Left renal cortex interstitium (tissue), 4 donors: Measurements from ENCODE around the gene DNAJC7. TPM values are rescaled to one million over a fixed set of nuclear protein-coding genes. Genes with fewer than 3 reads are reported as not detected.

Experiments
- DNase-seq, 4 donors: peaks; one replicate each; pipeline ENCODE4 v3.0.0-alpha.2; 2013; ENCODE audit warnings: low read depth in 4 of 4, low spot score in 2 of 4, missing footprints in 1 of 4
- polyA plus RNA-seq, 4 donors: library from polyadenylated mRNA; unstranded; fragments of 120-200 nt; gene quantifications; one replicate each; pipeline ENCODE4 v1.2.1, GENCODE V29; 2013; ENCODE audit not compliant: insufficient read length in 4 of 4

Gene DNAJC7, protein sequence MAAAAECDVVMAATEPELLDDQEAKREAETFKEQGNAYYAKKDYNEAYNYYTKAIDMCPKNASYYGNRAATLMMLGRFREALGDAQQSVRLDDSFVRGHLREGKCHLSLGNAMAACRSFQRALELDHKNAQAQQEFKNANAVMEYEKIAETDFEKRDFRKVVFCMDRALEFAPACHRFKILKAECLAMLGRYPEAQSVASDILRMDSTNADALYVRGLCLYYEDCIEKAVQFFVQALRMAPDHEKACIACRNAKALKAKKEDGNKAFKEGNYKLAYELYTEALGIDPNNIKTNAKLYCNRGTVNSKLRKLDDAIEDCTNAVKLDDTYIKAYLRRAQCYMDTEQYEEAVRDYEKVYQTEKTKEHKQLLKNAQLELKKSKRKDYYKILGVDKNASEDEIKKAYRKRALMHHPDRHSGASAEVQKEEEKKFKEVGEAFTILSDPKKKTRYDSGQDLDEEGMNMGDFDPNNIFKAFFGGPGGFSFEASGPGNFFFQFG
- 100 to 1,000 TPM; 122 to 167 (median 156) TPM for polyA plus RNA-seq

DNA sequence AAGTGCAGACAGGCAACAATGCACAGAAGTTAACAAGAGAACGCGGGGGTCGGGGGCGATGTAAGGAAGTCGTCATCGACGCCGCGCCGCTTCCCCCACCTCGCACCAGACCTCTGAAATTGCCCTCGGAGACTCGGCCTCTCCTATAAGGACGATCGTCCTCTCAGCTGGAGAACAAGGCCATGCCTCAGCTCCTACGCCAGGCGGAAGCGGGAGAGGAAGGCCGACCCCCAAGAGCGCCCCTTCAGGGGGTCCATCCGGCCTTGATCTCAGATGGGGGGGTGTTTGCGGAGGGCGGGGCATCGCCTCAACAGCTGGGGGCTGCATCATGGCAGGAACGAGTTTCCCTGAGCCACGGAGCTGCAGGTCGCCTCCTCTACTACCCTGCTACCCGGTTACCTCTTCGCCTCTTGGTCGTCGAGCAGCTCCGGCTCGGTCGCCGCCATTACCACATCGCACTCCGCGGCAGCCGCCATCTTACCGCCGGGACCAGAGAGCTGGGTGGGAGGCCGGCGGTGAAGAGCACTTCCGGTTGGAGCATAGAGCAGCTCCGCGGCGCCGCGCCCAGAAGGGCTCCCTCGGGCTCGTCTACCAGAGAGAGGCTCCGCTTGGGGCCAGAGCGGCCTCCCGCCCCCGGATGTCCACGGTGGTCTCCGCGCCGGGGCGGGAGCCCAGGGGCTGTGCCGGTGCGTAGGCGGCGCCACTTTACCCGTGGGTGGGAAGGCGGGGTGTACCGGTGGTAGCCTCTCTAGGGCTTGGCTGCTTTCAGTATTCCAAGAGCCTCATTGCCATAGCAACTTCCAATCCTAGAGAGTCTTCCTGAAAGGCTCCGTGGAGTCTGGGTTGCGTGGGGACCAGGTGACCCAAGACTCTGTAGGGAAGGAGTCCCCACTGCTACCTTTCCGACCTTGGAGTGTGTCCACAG, at the start of gene DNAJC7:
Gene DNAJC7 (minus strand): TSS at position 499 of the 925 bp plus-strand sequence. CDS start 23 bp downstream, at position 476.
- DNase-seq, result peak; percentile 80 to 86 (median 85)

DNA sequence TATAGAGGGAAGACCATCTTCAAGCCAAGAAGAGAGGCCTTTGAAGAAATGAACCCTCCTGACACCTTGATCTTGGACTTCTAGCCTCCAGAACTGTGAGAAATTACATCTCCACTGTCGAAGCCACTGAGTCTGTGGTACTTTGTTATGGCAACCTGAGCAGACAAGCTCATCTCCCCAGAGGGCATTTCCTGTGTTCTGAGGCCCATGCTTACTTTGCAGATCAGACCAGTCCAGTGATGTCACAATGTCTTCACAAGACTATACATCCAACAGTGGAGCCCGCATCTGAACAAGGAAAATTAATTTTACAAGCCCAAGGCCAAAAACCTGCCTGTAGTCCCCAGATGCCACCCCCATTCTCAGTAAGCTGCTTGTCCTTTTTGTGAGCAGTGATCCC, 48.0 kb upstream of the DNAJC7 start:
- no peak for DNase-seq

DNA sequence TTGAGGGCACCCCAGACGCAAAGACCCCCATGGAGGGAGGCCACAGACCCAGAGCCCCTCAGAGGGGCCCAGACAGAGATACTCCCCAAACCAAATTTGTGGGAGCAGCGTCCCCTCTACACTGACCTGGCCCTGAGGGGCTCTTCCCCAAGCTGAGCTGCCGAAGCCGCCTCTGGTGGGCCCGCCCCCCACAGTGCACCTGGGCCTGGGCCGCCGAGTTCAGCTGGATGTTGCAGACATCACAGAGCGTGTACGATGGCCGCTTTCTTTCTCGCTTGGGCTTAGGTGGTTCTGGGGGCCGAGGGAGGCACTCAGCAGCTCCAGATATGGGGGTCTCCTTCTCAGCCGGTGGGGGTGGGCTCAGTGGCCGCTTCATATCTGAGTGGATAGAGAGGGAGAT, 45.4 kb upstream of the DNAJC7 start:
- DNase-seq, result no peak

GRCh38 chr17:42061646-42062487, 44.6 kb upstream of the DNAJC7 start:
- DNase-seq, result no peak

DNA sequence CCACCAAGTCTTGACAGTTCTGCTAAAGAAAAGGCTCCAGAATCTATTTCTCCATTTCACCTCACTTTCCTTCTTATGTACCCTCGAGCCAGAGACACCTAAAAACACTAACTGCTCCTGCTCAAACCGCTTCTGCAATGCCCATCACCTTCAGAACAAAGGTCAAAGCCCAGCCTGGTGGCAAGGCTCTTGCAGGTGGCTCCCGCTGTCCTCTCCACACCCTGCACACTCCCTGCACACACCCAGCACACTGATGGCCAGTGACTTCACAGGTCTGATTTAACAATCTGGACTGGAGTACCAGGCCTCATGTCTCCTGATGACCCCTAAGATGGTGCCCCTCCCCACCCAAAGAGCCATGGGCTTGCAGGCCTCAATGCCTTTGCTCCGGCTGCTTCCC, 43.0 kb upstream of the DNAJC7 start:
- DNase-seq, result no peak

- DNase-seq, result no peak
Measured at GRCh38 chr17:42059815-42060214, 42.6 kb upstream of the DNAJC7 start.

DNA sequence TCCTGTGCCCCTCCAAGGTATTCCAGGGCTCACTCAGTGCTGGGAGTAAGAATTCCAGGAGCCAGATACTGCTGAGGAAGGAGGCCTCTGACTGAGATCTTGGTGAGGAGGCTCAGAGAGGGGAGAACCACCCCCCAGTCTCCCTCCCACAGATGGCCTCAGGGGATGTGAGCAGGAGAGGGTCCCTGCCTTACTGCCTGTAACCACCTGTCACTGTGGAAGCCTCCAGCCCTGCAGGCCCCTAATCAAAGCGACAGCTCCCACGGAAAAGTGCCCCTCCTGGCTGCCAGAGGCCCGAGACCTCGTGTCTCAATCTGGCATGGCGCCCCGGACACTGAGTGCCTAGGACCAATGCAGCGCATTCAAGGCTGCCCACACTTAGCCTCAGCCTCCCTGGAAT, 40.8 kb upstream of the DNAJC7 start:
- DNase-seq, result no peak

GRCh38 chr17:42056635-42057034, 39.4 kb upstream of the DNAJC7 start:
- DNase-seq, result no peak

DNA sequence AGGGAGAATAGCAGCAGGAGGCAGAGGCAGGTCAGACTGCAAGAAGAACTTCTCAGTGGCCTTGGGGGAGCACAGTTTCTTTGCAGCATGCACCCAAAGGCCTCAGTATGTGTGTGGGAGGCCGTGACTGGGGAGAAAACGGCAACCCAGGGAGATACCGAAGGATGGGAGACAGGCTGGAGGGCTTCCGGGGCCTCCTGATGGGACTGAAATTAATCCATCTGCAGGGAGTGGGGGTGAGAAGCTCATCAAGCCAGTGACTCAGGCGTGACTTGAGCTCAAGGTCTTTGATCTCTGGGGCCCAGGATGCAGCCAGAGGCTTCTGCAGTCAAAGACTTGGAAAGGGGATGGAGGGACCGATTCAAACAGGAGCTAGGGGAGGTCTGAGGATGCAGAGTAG, 38.3 kb upstream of the DNAJC7 start:
- peak in 1 of 4 donors; percentile 51 for DNase-seq

DNA sequence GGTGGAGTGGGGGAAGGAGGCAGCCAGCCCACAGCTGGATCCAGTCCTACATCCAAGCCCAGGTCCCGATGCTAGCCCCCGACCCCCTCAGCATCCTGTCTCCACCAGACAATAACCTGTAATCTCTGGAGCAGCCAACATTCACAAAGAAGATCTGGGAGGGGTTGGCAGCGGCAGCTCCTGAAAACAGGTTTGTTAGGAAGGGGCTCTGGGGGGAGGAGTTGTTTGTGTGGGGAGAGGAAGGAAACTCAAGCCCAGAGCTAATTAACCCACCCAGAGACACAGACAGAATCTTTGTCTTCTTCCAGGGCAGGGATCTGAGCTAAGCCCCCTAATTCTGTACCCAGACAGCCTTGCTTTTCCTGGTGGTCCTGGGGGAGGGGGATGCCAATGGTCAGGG, 37.8 kb upstream of the DNAJC7 start:
- no peak for DNase-seq

DNA sequence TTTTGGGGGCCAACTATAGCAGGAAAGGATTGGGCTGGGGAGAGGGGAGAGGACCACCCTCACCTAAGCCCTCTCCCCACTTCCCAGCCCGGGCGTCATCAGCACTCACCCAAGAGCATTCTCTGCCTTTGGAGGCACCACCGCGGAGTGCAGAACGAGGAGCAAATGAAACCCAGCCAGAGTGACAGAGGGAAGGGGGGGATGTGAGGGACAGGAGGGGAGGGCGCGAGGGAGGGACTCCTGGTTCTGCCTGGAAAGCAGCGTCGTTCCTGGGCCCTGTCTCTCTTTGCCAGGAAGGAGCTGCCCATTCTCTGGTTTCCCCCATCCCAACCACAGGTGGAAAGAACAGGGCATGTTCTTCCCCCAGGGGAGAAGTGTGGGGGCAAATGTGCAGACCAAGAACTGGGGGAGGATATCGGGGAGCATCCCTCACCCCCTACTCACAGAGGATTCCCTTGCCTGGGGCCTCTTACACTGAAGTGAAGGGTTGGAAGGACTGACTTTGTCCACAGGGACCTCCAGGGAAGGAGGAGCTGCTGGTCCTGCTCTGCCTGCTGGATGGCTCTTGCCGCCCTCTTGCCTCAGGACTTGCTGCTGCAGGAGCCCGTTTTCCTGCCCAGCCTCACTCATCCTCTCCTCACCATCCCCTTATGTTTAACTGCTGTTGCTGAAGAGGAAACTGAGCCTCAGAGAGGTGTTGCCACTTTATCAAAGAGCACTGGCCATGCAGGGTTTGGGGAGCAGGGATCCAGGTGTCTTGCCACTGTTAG, 36.7 kb upstream of the DNAJC7 start:
- DNase-seq, result no peak

GRCh38 chr17:42052346-42052877, 35.2 kb upstream of the DNAJC7 start:
- no peak for DNase-seq

DNA sequence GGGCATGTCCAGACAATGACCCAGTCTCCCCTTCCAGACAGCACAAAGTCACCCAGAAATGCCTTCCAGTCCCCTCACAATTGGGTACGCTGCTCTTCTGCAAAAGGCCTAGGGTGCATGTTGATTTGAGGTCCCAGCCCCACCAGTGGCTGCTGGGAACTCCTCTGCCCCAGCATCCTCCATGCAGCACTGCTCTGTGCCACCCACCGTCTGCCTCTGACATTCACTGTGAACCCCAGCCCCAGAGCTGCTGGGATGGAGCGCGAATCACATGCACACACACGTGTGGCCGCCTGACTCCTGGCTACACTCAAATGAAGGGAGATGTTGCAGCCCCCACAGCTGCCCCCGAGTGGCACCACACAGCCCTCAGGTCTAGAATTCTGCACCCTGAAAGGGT, 34.4 kb upstream of the DNAJC7 start:
- no peak for DNase-seq

GRCh38 chr17:42051013-42051400, 33.8 kb upstream of the DNAJC7 start:
- no peak for DNase-seq

DNA sequence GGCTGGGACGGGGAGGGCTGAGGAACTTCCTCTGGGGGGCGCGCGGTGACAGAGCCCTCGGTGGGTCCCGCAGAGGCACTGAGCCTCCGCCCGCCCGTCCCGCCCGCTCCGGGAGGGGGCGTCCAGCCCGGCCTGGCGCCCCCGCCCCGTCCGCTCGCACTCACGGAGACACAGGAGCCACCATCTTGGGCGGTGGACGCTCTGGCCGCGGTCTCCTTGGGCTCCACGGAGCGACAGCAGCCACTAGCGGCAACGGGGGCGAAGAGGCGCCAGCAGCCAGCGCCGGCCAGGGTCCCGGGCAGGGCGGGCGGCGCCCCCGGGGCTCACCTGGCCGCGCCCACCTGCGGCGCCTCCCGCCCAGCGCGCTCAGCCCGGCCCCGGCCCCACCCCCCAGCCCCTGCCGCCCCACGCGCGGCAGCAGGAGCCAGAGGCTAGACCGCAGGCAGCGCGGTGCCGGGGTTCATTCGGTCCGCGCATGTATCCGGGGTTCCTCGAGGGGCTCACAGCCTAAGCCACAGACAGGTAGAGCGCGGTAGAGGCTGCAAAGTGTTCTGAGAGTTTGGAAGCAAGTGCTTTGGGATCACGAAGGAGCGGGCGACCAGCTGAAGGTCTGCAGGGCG, 33.3 kb upstream of the DNAJC7 start, which contains the start of gene C17orf113:
Gene C17orf113 (minus strand): TSS at position 209 of the 620 bp plus-strand sequence. CDS start 7,225 bp downstream, outside the sequence.
- DNase-seq, result peak in 1 of 4 donors; percentile 35

DNA sequence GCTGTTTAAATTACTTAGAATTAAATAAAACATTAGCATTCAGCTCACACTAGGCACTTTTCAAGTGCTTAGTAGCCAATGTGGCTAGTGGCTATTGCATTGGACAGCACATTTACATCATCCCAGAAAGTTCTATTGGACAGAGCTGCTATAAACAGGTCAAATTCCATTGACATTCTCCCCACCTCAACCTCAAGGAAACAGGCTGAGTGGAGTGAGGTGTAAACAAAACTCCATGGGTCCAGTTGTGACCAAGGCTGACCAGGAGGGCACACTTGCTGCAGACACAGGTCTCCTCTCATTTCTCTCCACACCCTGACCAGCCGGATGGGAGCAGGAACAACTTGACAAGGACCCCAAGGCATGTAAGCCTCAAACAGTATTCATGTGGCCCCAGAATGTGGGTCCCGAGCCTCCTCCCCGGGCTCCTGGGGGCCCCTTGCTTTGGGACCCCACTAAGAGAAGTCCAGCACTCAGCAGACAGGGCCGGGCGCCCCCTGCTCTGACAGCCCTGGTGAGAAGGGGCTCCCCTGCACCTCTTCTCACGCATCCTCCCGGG, 32.7 kb upstream of the DNAJC7 start:
- no peak for DNase-seq

DNA sequence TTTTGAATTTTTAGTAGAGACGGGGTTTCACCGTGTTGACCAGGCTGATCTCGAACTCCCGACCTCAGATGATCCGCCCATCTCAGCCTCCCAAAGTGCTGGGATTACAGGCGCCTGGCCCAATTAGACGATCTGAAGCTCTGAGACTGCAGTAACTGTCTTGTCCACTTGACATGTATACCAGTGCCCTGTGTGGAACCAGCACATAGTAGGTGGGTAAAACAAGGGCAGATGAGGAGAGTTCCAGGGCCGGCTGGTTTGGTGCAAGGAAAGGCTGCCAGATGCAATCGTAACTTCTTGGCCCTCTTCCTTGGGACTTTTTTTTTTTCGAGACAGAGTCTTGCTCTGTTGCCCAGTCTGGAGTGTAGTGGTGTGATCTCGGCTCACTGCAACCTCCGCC, 30.1 kb upstream of the DNAJC7 start:
- no peak for DNase-seq

DNA sequence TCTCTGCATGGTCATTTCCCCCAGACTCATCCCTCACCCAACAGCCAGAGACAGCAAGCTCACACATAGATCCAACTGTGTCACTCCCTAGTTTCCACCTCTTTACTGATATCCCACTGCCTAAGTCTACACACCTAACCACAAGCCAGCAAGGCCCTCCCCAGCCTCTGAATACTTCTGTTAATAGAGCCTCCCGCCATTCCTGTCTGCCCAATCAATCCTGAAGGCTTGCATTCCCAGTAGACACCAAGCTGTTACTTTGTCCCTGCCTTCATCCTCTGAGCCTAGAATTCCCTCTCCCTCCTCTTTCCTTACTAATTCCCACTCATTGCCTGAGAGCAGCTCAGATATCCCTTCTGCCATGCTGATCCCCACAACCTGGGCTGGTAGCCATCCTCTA, 28.5 kb upstream of the DNAJC7 start:
- no peak for DNase-seq
